Measurements from ENCODE around the gene CYB561.
"Not testable (repeated sequence)": the region's sequence is repeated elsewhere in the genome, so short reads cannot be mapped to it uniquely, and the experiment has no call there.

The CYB561 gene

DNA sequence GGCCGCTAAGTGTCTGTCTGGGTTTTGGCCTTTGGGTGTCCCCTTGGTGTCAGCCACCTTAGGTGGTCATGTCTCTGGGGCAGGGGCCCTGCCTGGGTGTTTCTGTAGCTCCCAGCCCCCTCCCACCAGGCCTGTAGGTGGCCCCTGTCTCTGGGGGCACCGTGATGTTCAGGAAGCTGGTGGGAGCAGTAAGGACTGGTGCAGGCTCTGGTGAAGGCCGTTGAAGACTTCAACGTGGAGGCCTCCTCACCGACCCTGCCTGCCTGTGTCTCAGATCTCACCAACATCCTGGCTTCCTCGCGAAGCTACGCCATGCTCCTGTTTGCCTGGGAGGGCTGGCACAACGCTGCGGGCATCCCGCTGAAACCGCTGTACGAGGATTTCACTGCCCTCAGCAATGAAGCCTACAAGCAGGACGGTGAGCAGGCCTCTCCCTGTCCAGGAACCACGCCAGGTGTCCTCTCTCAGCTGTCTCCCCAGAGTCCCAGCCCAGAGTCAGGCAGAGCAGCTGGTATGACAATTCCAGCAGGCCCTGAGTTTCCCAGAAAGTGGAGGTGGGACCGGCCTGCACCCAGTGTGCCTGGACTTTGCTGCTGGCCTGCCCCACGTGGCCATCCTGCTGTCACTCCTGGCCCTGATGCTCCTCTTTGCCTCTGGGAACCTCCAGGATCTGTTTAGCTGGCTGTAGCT lies 33.5 kb upstream of the CYB561 start:
- DNase-seq (ENCODE audit: low read depth in 2 of 2), result no peak

GRCh38 chr17:63478814-63479494 lies 32.8 kb upstream of the CYB561 start:
- DNase-seq (ENCODE audit: low read depth in 2 of 2), result peak; percentile 73 to 74

DNA sequence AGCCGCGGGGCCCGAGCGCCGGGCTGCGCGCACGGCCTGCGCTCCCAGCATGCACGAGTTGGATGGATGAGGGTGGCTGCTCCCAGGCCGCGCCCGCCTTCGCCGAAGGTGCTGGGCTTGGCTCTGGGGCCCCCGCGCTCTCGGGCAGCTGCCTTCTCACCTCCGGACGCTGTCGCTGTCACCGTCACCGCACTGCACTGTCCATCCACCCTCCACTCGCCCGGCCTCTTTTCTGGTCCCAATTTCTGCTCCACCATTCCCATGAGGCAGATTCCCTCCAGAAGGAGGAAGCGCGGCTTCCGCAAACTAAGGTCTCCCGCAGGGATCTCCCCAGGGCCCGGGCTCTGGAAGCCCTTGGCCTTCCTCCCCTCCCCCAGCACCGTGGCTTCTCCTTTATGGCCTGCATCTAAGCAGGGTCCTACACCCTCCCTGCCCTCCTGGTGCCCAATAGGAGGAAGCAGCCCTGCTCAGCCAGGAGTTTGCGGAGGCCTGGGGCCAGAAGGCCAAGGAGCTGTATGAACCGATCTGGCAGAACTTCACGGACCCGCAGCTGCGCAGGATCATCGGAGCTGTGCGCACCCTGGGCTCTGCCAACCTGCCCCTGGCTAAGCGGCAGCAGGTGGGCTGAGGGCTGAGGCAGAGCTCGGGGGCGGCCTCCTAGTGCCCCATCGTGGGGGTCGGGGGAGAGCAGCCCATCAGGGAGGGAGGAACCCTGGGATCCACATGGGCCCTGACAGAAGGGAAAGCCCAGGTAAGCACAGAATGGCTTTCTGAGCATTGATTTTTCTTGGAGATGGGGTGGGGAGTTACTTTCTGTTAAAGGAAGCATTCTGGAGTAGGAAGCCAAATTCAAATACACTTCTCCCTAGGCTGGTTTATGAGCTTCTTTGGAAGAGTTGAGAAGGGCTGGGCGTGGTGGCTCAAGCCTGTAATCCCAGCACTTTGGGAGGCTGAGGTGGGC lies 31.7 kb upstream of the CYB561 start:
- no peak for DNase-seq (ENCODE audit: low read depth in 2 of 2)

GRCh38 chr17:63476854-63477479 lies 30.9 kb upstream of the CYB561 start, which contains the start of gene ACE:
ACE (plus strand) TSS chr17:63477061; CDS start chr17:63477095, 34 bp downstream.
- DNase-seq (ENCODE audit: low read depth in 2 of 2), result no peak

GRCh38 chr17:63476459-63476853 lies 30.4 kb upstream of the CYB561 start:
- no peak for DNase-seq (ENCODE audit: low read depth in 2 of 2)

- DNase-seq (ENCODE audit: low read depth in 2 of 2), result no peak
Measured at GRCh38 chr17:63475491-63476412, 29.6 kb upstream of the CYB561 start.

DNA sequence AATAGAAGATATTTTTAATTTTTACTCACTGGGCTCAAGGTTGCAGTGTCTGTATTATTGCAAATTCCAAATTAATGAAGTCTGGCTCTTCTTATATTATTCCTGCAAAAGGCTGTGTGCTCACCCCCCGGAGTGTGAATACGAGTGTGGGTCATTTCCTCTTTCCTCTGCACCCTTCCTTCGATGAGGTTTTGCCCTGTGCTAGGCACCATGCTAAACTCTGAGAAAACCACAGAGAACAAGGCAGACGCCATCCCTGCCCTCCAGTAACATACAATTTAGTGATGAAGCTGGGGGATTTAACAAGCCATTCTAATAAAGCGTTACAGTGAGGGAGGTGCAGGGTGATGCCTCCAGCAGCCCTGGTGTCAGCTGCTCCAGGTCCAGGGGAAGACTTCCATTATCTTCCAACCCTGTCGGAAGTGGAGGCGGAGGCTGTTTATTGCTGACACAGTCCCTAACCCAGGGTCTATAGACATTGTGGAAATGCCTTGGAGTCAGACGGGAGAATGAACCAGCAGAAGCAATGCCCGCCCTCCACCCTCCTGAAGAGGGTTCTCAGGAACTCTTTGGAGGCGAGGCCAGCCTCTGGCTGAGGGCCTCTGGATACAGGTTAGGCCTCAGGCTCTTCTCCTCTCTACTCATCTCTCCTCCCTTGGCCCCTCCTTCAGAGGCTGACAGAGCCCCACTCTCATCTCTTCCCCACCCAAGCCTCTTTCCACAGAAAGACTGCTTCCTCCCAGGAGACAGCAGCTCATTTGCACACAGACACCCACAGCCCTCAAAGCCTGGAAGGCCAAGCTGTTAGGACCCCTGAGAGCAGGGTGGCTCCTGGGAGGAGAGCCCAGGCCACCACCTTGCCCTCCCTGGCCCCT lies 28.7 kb upstream of the CYB561 start:
- no peak for DNase-seq (ENCODE audit: low read depth in 2 of 2)

DNA sequence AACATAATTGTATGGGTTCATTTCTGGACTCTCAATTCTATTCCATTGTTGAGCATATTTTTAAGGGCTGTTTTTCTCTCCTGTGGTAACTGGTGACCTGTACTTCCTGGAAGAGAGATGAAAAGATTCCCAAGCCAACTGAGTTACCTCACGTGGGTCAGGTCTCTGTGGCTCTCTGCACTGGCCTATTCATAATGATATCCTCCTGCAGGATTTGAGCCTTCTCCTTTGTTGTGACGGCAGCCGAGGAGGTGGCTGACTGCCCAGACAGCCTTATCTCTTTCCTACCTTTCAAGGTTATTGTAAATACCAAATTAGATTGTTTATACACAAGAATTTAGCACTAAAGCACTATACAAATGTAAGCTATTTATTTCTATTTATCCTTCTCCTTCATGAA lies 28.1 kb upstream of the CYB561 start:
- DNase-seq (ENCODE audit: low read depth in 2 of 2), result no peak

- not testable (repeated sequence) for DNase-seq (ENCODE audit: low read depth in 2 of 2)
Measured at GRCh38 chr17:63468099-63468498, 22.0 kb upstream of the CYB561 start.

- no peak for DNase-seq (ENCODE audit: low read depth in 2 of 2)
Measured at GRCh38 chr17:63464691-63465236, 18.7 kb upstream of the CYB561 start.

- no peak for DNase-seq (ENCODE audit: low read depth in 2 of 2)
Measured at GRCh38 chr17:63463771-63464170, 17.7 kb upstream of the CYB561 start.

DNA sequence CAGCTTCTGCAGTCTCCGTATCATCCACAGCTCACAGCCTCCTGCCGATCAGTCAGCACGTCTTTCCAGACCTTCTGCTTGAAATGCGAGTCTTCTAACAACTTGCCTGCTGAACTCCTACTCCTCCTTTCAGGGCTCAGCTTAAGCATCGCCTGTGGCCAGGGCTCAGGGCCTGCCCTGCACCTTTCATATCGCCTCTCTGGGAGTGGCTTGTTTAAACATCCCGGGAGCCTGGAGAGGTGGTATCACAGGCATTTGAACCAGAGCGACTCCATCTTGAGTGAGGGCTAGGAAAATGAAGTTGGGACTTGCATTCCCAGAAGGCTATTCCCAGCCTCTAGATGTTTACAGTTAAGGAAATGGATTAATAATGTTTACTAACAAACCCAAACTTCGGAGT lies 13.9 kb upstream of the CYB561 start:
- no peak for DNase-seq (ENCODE audit: low read depth in 2 of 2)

- no peak for DNase-seq (ENCODE audit: low read depth in 2 of 2)
Measured at GRCh38 chr17:63458478-63458877, 12.4 kb upstream of the CYB561 start.

DNA sequence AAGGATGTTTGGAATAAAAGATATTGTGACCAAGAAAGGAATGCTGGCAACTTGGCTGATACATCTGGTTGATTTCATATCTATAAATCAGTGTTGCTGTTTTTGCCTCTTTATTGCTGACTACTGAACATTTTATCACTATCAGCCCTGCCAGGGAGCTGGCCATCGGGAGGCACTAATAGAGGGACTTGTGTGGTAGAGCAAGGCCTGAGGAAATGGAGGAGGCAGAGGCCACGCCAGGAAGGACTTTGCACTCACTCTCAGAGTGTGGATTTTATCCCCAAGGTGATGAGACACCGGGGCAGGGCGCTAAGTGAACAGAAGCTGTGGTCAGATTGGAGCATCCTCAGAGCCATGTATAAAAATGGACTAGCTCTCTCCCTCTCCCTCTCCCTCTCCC lies 9.3 kb upstream of the CYB561 start:
- no peak for DNase-seq (ENCODE audit: low read depth in 2 of 2)

DNA sequence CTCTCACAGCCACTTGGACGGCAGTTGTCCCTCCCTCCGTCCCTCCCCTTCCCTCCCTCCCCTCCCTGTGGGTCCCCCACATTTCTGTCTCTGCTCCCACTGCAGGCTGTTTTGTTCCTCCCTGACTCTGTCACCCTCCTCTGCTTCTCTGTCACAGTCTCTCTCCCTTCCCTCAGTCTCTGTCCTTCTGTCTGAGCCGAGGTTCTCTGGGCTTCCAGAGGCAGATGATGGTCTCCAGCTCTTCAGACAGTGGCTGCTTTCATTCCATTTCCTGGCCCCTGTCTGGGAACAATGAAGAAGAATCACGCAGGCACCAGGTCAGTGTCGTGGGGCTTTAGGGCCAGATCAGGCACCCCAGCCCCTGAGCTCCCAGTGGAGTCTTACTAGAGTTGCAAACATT lies 8.8 kb upstream of the CYB561 start:
- no peak for DNase-seq (ENCODE audit: low read depth in 2 of 2)

DNA sequence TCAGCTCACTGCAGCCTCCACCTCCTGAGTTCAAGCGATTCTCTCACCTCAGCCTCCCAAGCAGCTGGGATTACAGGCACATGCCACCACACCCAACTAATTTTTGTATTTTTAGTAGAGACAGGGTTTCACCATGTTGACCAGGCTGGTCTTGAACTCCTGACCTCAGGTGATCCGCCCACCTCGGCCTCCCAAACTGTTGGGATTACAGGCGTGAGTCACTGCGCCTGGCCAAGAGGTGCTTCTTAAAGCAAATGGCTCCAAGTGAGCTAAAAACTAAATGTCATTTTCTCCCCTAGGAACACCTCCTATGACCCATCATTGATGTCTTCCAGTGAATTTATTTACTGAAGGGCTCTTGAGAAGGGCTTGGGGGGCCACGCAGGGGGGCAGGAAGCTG lies 8.3 kb upstream of the CYB561 start:
- not testable (repeated sequence) for DNase-seq (ENCODE audit: low read depth in 2 of 2)

DNA sequence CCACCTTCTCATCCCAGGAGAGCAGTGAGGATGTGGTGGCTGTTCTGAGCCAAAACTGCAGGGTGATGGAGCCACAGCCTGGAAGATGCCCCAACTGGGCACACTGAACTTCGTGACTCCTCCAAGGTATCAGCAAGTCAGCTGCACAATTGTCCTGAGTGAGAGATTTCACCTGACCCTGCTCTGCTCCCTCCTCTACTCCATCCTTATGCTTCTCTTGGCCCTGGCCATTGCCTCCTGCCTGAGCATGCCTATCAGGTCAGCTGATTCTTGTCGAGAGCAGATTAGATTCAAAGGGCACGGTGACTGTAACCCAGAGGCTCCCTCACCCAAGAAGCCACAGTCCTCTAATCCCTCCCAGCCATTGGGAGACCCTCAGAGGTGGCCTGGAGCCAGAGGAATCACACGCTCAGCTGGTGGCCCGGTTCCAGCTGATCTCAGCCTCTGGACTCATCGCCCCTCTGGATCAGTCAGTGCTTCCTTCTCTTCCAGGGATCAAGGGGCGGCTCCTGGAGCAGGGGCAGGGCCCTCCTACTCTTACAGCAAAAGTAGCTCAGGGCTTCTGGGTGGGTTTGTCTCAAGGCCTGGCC lies 7.0 kb upstream of the CYB561 start:
- no peak for DNase-seq (ENCODE audit: low read depth in 2 of 2)

- no peak for DNase-seq (ENCODE audit: low read depth in 2 of 2)
Measured at GRCh38 chr17:63452046-63452961, 6.2 kb upstream of the CYB561 start.
